Thyroid gland (tissue), 4 donors: ENCODE results near the gene NSRP1. TPM values are rescaled to one million over a fixed set of nuclear protein-coding genes. Genes with fewer than 3 reads are reported as not detected.

Source experiments
- DNase-seq, 2 donors: peaks; one replicate each; pipeline ENCODE4 v3.0.0-alpha.2; 2019
- H3K27ac ChIP-seq, 3 donors: fragments of 200-600 bp; sonication (generic); 1 replicate in 2 of 3; 2 replicates in 1 of 3; pipeline ENCODE4 v1.5.1; 2016 to 2019; ENCODE audit warnings: mild to moderate bottlenecking in 1 of 3, moderate library complexity in 1 of 3
- H3K27me3 ChIP-seq: fragments of 200-600 bp; sonication (generic); one replicate; pipeline ENCODE4 v1.5.1; 2019
- H3K36me3 ChIP-seq, 2 donors: fragments of 200-600 bp; sonication (generic); one replicate each; pipeline ENCODE4 v1.5.1; 2016 to 2019
- H3K4me1 ChIP-seq, 2 donors: fragments of 200-600 bp; sonication (generic); one replicate each; pipeline ENCODE4 v1.5.1; 2017 to 2019
- H3K4me3 ChIP-seq, 3 donors: fragments of 200-600 bp; sonication (generic); replicated peaks in 1 of 3; 1 replicate in 2 of 3; 2 replicates in 1 of 3; pipeline ENCODE4 v1.5.1; 2016; ENCODE audit warnings: mild to moderate bottlenecking in 1 of 3
- H3K9me3 ChIP-seq: fragments of 200-600 bp; sonication (generic); one replicate; pipeline ENCODE4 v1.5.1; 2017
- POLR2A ChIP-seq, 2 donors: fragments of 450-650 bp; IDR thresholded peaks; one replicate each; pipeline ENCODE4 v1.6.1; 2017; ENCODE audit warnings: antibody characterized with exemption in 2 of 2, mild to moderate bottlenecking in 2 of 2, moderate library complexity in 1 of 2
- WGBS, 2 donors: methylation state at CpG; one replicate each; pipeline ENCODE4 v1.1.5; 2017; 5-methylcytosine and 5-hydroxymethylcytosine counted together
- intact Hi-C: fragments of 100-400 bp; cut with DNase I; formaldehyde crosslinking; loops from one replicate; pipeline ENCODE4 v1.15.1; 2023
- total RNA-seq, 4 donors: library from RNA; depleted of rRNA; stranded (reverse); fragments of >200 nt; gene quantifications; one replicate each; pipeline ENCODE4 v1.2.3, GENCODE V29; 2016
- TF ChIP-seq, protein P1 (sequence below), 6 experiments: fragments of 200-600 bp in 3 of 6; fragments of 450-650 bp in 3 of 6; sonication (generic) in 3 of 6; IDR thresholded peaks; one replicate each; pipeline ENCODE4 v1.5.1; 2016 to 2019; ENCODE audit warnings: antibody characterized with exemption in 6 of 6, mild to moderate bottlenecking in 2 of 6, inconsistent platforms in 1 of 6, moderate library complexity in 1 of 6

NSRP1 gene
- total RNA-seq, 4 donors from 2014 or later: 21.3 to 33.3 (median 25.5) TPM

DNA sequence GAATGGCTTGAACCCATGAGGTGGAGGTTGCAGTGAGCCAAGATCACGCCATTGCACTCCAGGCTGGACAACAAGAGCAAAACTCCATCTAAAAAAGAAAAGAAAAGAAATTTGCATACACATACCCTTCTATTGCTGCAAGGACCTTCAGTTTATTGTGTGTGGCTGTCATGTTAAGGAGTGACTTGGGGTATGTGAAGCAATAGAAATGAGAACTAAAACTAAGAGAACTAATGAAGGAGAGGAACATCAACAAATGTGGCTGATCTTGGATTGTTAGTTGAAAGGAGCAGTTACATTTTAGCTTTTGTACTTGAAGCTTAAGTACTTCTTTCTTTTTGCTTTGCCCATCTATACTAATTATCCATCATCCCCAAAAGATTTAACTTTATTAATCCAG is 12.7 kb upstream of the NSRP1 start:
- intact Hi-C loops: no loop called here
- no peak overlapping the region for H3K27ac ChIP-seq
- H3K4me3 ChIP-seq: no peak overlapping the region
- WGBS, 2 donors: 78 to 88% methylated on average over 1 of the region's 1 CpG
- no peaks in the 10 kb centered on the region for H3K36me3 ChIP-seq
- H3K4me1 ChIP-seq: no peaks in the 10 kb centered on the region
- no peak for DNase-seq
- H3K9me3 ChIP-seq: no peaks in the 10 kb centered on the region
- TF ChIP-seq, protein P1, sequence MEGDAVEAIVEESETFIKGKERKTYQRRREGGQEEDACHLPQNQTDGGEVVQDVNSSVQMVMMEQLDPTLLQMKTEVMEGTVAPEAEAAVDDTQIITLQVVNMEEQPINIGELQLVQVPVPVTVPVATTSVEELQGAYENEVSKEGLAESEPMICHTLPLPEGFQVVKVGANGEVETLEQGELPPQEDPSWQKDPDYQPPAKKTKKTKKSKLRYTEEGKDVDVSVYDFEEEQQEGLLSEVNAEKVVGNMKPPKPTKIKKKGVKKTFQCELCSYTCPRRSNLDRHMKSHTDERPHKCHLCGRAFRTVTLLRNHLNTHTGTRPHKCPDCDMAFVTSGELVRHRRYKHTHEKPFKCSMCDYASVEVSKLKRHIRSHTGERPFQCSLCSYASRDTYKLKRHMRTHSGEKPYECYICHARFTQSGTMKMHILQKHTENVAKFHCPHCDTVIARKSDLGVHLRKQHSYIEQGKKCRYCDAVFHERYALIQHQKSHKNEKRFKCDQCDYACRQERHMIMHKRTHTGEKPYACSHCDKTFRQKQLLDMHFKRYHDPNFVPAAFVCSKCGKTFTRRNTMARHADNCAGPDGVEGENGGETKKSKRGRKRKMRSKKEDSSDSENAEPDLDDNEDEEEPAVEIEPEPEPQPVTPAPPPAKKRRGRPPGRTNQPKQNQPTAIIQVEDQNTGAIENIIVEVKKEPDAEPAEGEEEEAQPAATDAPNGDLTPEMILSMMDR (IDR thresholded peaks at IDR 0.05): no peak
- no peak for TF ChIP-seq POLR2A (IDR thresholded peaks at IDR 0.05)
- no peaks in the 10 kb centered on the region for H3K27me3 ChIP-seq

DNA sequence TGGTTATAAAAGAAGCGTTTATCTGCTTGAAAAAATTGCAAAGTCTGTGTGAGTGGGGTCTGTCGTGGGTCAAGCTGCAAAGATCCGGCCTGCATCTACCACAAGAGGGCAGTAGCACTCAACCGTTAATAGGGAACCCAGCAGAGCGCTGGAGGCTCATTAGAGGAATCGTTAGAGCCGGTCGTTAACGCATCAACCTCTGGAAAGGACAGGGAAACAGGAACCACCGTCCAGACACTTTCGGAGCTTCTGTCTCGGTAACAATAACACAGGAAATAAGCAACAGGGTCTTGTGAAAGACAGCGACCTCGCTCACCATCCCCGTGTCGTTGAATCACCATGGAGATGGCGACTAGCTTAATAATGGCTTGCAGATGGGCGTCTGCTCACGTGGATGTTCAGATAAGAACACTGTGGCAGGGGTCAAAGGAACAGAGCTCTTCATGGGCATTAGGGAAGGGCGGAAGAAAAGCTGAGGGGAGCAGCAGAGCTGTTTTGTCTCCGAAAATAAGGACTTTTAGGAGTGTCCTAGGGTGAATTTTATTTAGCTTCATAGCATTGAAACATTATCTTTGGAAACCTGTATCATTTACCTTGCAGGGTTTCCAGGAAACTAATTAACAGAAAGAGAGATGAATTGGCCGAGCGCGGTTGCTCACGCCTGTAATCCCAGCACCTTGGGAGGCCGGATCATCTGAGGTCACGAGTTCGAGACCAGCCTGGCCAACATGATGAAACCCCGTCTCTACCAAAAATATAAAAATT is 11.9 kb upstream of the NSRP1 start:
- no peaks in the 10 kb centered on the region for H3K27me3 ChIP-seq
- 25% methylated on average over 29 of the region's 29 CpGs for WGBS, 2 donors
- H3K27ac ChIP-seq: no peak overlapping the region
- no peak for TF ChIP-seq POLR2A (IDR thresholded peaks at IDR 0.05)
- TF ChIP-seq, protein P1 (IDR thresholded peaks at IDR 0.05): peak; percentile 64 to 90 (median 74)
- no peaks in the 10 kb centered on the region for H3K36me3 ChIP-seq
- H3K4me3 ChIP-seq: no peak overlapping the region
- H3K9me3 ChIP-seq: no peaks in the 10 kb centered on the region
- intact Hi-C loops: no loop called here
- DNase-seq: peak; percentile 70 to 73
- no peaks in the 10 kb centered on the region for H3K4me1 ChIP-seq

DNA sequence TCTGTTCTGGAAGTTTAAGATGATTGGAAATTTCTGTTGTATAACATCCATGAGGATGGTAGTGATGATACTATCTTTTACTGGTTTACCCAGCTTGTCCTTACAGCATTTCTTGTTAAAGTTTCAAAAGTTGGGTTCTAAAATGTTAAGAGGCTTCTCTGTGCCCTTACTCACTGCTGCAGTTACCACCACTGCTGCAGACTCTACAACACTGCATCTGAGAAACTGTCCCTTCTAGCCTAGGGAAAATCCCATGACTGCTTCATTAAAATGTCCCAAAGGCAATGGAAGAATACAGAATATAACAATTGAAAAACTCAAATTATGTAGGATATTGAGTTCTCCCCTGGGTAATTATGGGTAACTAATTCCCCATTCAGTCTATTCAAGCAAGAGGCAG is 3.8 kb upstream of the NSRP1 start:
- no peak for DNase-seq
- Histone ChIP-seq H3K4me1 (peaks cover 2 to 4% of the 10 kb centered on the region in 2 donors), H3K36me3 (no peaks in the 10 kb centered on the region), H3K9me3 (no peaks in the 10 kb centered on the region), H3K4me3 (no peak overlapping the region), H3K27me3 (no peaks in the 10 kb centered on the region), H3K27ac (no peak overlapping the region)
- TF ChIP-seq POLR2A (IDR thresholded peaks at IDR 0.05): no peak
- TF ChIP-seq, protein P1 (IDR thresholded peaks at IDR 0.05): no peak
- intact Hi-C loops: no loop called here

DNA sequence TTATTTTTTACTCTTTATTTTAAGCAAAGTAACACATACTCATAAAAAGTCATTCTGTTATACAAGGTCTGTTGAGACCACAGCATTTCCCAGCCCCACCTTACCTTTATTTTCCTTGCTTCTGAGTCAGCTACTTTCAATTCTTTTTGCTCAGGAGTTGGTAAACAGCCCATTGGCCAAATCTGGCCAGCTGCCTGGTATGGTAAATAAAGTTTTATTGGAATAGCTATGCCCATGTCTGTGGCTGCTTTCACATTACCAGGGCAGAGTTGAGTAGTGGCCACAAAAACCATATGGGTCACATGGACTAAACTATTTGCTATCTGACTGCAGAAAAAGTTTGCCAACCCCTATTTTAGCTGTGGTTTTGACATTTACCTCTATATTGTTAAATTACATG is 3.4 kb upstream of the NSRP1 start:
- H3K36me3 ChIP-seq: no peaks in the 10 kb centered on the region
- no peak for TF ChIP-seq POLR2A (IDR thresholded peaks at IDR 0.05)
- TF ChIP-seq, protein P1 (IDR thresholded peaks at IDR 0.05): no peak
- peaks cover 6 to 9% of the 10 kb centered on the region in 2 donors for H3K4me1 ChIP-seq
- no peak overlapping the region for H3K27ac ChIP-seq
- H3K4me3 ChIP-seq: no peak overlapping the region
- no peaks in the 10 kb centered on the region for H3K9me3 ChIP-seq
- H3K27me3 ChIP-seq: no peaks in the 10 kb centered on the region
- no peak for DNase-seq
- intact Hi-C loops: no loop called here

DNA sequence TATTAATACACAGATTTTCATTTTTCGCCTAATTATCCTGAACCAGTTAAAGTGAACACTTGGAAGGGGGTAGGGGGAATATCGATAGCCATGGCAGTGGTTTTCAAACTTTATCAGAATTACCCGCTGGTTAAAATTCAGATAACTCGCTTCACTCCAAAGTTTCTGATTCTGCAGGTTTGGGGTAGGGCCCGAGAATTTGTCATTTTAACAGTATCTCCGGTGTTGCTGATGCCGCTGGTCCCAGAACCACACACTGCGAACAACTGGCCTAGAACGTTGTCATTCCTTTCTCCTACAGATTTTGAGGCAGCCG is 313 bp upstream of the NSRP1 start:
- peak overlapping the region; percentile 37 to 60 (median 58) for H3K4me3 ChIP-seq
- no peak for TF ChIP-seq POLR2A (IDR thresholded peaks at IDR 0.05)
- TF ChIP-seq, protein P1 (IDR thresholded peaks at IDR 0.05): no peak
- H3K4me1 ChIP-seq: peaks cover 7 to 21% of the 10 kb centered on the region in 2 donors
- H3K27me3 ChIP-seq: no peaks in the 10 kb centered on the region
- intact Hi-C loops: no loop called here
- DNase-seq: no peak
- 8 to 12% methylated on average over 10 of the region's 10 CpGs for WGBS, 2 donors
- H3K27ac ChIP-seq: peak overlapping the region; percentile 91 to 96 (median 95)
- H3K36me3 ChIP-seq: peaks cover 0 to 8% of the 10 kb centered on the region in 2 donors
- H3K9me3 ChIP-seq: no peaks in the 10 kb centered on the region
